Adipocyte (in vitro differentiated cells): ENCODE measurements around the gene KLHL21.
"Not testable (repeated sequence)": the region's sequence is repeated elsewhere in the genome, so short reads cannot be mapped to it uniquely, and the experiment has no call there.

Experiments
- DNase-seq: peaks from one replicate; pipeline ENCODE4 v3.0.0-alpha.2; 2015; ENCODE audit warnings: low read depth
- H3K27me3 ChIP-seq: replicated peaks from 2 replicates; pipeline ENCODE4 v1.7.0; 2013; ENCODE audit warnings: mild to moderate bottlenecking, low read length, moderate library complexity; ENCODE audit not compliant: control insufficient read depth, insufficient read depth
- H3K36me3 ChIP-seq: 2 replicates; pipeline ENCODE4 v1.7.0; 2013; ENCODE audit warnings: low read length, mild to moderate bottlenecking, moderate library complexity; ENCODE audit not compliant: control insufficient read depth, insufficient read depth, severe bottlenecking
- H3K4me1 ChIP-seq: 2 replicates; pipeline ENCODE4 v1.7.0; 2013; ENCODE audit warnings: mild to moderate bottlenecking, low read length, moderate library complexity; ENCODE audit not compliant: control insufficient read depth, insufficient read depth
- H3K4me3 ChIP-seq: 2 replicates; pipeline ENCODE4 v1.7.0; 2013; ENCODE audit warnings: mild to moderate bottlenecking, low read length, moderate library complexity
- H3K9ac ChIP-seq: 2 replicates; pipeline ENCODE4 v1.7.0; 2013; ENCODE audit warnings: mild to moderate bottlenecking, low read length, moderate library complexity
- H3K9me3 ChIP-seq: 2 replicates; pipeline ENCODE4 v1.7.0; 2013; ENCODE audit warnings: mild to moderate bottlenecking, low read length, moderate library complexity; ENCODE audit not compliant: control insufficient read depth

Gene KLHL21, protein sequence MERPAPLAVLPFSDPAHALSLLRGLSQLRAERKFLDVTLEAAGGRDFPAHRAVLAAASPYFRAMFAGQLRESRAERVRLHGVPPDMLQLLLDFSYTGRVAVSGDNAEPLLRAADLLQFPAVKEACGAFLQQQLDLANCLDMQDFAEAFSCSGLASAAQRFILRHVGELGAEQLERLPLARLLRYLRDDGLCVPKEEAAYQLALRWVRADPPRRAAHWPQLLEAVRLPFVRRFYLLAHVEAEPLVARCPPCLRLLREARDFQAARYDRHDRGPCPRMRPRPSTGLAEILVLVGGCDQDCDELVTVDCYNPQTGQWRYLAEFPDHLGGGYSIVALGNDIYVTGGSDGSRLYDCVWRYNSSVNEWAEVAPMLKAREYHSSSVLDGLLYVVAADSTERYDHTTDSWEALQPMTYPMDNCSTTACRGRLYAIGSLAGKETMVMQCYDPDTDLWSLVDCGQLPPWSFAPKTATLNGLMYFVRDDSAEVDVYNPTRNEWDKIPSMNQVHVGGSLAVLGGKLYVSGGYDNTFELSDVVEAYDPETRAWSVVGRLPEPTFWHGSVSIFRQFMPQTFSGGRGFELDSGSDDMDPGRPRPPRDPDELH

DNA sequence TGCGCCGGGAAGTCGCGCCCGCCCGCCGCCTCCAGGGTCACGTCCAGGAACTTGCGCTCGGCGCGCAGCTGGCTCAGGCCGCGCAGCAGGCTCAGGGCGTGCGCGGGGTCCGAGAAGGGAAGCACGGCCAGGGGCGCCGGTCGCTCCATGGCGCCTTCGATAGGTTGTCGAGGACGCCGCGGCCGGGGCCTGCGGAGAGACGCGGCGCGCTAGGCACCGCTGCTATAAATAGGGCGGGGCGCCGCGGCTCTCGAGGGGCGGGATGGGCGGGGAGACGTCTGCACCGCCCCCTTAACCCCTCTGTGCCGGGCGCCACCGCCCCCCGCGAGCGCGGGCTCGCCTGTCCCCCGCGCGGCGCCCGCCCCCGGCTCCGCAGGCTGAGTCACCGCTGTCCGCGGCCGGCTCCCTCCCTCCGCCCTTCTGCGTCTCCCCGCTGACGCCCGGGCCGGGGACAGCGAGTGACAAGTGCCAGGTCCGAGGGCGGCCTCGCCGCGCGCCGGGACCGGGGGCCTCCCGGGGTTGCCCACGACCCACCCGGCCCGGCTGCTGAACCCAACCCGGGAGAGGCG, at the start of gene KLHL21:
KLHL21 (minus strand) TSS at position 201 of the 569 bp plus-strand sequence; CDS start at position 149, 52 bp downstream.
- DNase-seq, result peak; percentile 96
- peak within 1 kb of the TSS; percentile 96 for H3K9ac ChIP-seq
- peaks cover 13% of the 10 kb centered on the region for H3K36me3 ChIP-seq
- peak within 1 kb of the TSS; percentile 99 for H3K4me3 ChIP-seq
- no peaks in the 10 kb centered on the region for H3K9me3 ChIP-seq
- H3K27me3 ChIP-seq, result no peaks in the 10 kb centered on the region
- peaks cover 34% of the 10 kb centered on the region for H3K4me1 ChIP-seq

DNA sequence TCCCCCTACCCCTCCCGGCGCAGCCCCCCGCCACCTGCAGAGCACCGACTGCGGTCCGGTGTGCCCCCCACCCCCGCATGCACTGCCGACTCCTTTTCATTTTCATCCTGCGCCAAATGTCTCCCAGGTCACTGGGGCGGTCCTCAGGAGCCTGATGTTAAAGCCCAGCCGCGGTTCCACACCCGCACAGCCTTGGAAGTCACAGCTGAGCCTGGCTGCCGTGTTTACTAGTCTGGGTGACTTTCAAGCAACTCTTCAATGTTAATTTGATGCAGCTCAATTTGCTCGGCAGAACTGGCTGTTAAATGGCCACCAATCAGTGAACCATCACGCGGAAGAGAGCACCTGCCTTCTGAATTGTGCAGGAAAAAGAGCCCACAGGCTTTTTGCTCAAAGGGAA, 49.2 kb upstream of the KLHL21 start:
- Histone ChIP-seq H3K27me3 (no peaks in the 10 kb centered on the region), H3K36me3 (peaks cover 42% of the 10 kb centered on the region), H3K4me1 (peaks cover 8% of the 10 kb centered on the region), H3K4me3 (no peak overlapping the region), H3K9ac (no peak overlapping the region), H3K9me3 (no peaks in the 10 kb centered on the region)
- no peak for DNase-seq

DNA sequence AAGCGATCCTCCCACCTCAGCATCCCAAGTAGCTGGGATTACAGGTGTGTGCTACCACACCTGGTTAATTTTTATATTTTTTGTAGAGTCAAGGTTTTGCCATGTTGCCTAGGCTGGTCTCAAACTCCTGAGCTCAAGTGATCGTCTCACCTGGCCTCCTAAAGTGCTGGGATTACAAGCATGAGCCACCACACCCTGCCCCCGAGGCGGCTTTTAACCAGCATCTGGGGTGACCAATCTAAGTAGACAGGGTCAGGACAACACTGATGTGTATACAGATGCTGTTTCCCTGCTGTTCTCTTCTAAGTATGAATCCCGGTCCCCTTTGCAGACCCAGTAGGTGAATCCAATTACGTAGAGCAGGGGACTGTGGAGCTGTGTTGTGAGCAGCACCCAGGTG, 45.9 kb upstream of the KLHL21 start:
- no peaks in the 10 kb centered on the region for H3K27me3 ChIP-seq
- H3K36me3 ChIP-seq, result peaks cover 58% of the 10 kb centered on the region
- no peaks in the 10 kb centered on the region for H3K9me3 ChIP-seq
- no peak overlapping the region for H3K4me3 ChIP-seq
- DNase-seq, result no peak
- H3K9ac ChIP-seq, result no peak overlapping the region
- H3K4me1 ChIP-seq, result peaks cover 8% of the 10 kb centered on the region

DNA sequence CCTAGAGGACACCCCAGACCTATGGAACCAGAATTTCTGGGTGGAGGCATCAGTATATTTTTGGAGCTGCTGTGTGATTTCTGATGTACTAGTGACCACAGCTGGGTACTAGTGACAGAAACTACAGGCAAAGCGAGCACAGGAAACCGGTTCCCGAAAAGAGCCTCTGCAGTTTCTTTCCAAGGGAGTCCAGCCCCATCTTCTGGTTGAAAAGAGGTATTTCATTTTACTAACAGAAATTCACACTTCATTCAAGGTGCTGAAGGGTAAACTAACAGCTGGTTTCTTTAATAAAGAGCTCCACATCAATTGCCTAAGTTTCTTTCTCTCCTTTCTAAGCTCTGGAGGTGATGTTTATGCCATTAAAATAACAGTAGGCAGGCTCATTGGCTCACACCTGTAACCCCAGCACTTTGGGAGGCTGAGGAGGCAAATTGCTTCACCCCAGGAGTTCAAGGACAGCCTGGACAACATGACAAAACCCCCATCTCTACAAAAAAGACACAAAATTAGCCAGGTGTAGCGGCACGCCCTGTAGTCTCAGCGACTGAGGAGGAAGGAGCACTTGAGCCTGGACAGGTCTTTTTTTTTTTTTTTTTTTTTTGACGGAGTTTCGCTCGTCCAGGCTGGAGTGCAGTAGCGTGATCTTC, 44.0 kb upstream of the KLHL21 start:
- H3K9ac ChIP-seq, result no peak overlapping the region
- peaks cover 58% of the 10 kb centered on the region for H3K36me3 ChIP-seq
- no peaks in the 10 kb centered on the region for H3K4me1 ChIP-seq
- no peaks in the 10 kb centered on the region for H3K27me3 ChIP-seq
- H3K9me3 ChIP-seq, result no peaks in the 10 kb centered on the region
- peak; percentile 78 for DNase-seq
- H3K4me3 ChIP-seq, result no peak overlapping the region

DNA sequence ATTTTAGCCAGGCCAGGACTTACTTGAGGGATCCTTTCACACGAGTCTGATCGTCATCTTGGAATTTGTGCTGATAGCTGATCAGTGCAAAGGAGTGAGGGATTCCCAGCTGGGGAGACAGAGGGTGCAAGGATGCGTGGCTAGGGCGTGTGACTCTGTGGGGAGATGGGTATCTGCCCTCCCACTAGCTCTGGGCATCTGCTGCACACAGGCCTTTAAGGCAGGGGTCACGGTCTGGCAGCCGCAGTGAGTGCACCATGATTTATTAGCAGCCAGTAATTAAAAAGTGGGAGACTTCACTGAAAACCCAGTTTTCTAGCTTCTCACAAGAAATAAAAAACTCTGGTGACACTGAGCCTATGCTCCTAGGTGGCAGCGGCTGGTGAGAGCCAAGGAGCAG, 42.3 kb upstream of the KLHL21 start:
- no peak for DNase-seq
- H3K4me1 ChIP-seq, result no peaks in the 10 kb centered on the region
- H3K9me3 ChIP-seq, result no peaks in the 10 kb centered on the region
- peaks cover 52% of the 10 kb centered on the region for H3K36me3 ChIP-seq
- H3K9ac ChIP-seq, result no peak overlapping the region
- no peak overlapping the region for H3K4me3 ChIP-seq
- H3K27me3 ChIP-seq, result no peaks in the 10 kb centered on the region

DNA sequence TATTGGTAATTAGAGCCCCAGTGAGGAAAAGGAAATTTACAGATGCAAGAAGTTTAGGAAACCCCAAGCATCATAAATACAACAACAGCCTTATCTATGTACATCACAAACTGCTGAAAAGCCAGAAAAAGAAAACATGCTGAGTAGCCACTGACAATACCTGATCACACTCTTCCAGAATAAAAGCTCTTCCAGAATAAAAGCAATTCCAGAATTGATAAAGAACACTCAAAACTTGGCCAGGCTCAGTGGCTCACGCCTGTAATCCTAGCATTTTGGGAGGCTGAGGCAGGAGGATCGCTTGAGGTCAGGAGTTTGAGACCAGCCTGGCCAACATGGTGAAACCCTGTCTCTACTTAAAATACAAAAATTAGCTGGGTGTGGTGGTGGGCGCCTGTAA, 38.2 kb upstream of the KLHL21 start:
- not testable (repeated sequence) for H3K9me3 ChIP-seq, H3K4me3 ChIP-seq, DNase-seq, H3K27me3 ChIP-seq, H3K9ac ChIP-seq
- Histone ChIP-seq H3K4me1 (peaks cover 13% of the 10 kb centered on the region), H3K36me3 (peaks cover 70% of the 10 kb centered on the region)

DNA sequence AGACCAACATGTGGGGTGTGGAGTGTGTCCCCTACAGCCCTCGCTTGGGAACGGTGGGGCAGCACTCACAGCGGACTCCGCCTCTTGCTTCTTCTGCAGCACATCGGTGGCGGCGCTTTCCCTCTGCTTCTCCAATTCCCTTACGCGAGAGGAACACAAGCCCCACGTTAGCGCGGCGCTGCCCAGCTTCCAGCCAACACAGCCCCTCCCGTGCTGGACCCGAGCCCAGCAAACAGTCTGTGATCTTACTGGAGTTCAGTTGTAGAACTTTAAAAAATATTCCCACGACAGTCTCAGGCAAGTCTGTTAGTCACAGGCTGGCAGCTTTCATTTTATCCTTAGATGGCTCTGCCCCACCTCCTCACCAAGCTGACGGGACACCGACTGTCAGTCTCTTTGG, 35.6 kb upstream of the KLHL21 start:
- H3K27me3 ChIP-seq, result no peaks in the 10 kb centered on the region
- peaks cover 71% of the 10 kb centered on the region for H3K36me3 ChIP-seq
- H3K4me1 ChIP-seq, result peaks cover 13% of the 10 kb centered on the region
- H3K4me3 ChIP-seq, result peak overlapping the region; percentile 42
- peak overlapping the region; percentile 65 for H3K9ac ChIP-seq
- H3K9me3 ChIP-seq, result no peaks in the 10 kb centered on the region
- no peak for DNase-seq

DNA sequence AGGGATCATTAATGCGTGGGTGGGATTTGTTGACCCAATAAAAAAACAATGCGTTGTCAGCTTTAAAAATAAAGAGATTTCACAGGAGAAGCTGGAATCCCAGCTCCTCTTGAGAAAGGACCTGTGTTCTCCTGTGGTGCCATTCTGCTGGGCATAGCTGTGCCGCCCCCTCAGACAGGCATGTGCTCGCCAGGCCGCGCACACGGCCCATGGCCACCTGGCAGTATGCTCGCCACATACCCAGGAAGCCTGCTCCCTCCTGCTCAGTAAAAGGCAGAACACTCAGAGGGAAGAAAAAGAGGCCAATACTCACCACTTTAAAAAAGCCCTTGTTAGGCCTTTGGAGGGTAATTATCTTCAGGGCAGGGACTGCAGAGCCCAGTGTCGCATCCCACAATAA, 35.1 kb upstream of the KLHL21 start:
- peak overlapping the region; percentile 65 for H3K9ac ChIP-seq
- no peaks in the 10 kb centered on the region for H3K9me3 ChIP-seq
- peaks cover 71% of the 10 kb centered on the region for H3K36me3 ChIP-seq
- peaks cover 13% of the 10 kb centered on the region for H3K4me1 ChIP-seq
- no peak for DNase-seq
- H3K27me3 ChIP-seq, result no peaks in the 10 kb centered on the region
- peak overlapping the region; percentile 42 for H3K4me3 ChIP-seq

DNA sequence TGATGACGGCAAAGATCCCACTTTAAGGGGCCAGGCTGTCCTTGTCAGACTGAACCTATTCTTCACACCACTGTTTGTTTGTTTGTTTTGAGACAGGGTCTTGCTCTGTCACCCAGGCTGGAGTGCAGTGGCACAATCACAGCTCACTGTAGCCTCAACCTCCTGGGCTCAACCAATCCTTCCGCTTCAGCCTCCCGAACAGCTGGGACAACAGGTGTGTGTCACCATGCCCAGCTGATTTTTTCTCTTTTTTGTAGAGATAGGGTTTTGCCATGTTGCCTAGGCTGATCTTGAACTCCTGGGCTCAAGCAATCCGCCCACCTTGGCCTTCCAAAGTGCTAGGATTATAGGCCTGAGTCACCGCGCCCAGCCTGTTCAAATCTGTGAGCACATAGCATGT, 34.1 kb upstream of the KLHL21 start:
- peaks cover 68% of the 10 kb centered on the region for H3K36me3 ChIP-seq
- peaks cover 13% of the 10 kb centered on the region for H3K4me1 ChIP-seq
- not testable (repeated sequence) for H3K9me3 ChIP-seq, H3K27me3 ChIP-seq, H3K9ac ChIP-seq, H3K4me3 ChIP-seq, DNase-seq

DNA sequence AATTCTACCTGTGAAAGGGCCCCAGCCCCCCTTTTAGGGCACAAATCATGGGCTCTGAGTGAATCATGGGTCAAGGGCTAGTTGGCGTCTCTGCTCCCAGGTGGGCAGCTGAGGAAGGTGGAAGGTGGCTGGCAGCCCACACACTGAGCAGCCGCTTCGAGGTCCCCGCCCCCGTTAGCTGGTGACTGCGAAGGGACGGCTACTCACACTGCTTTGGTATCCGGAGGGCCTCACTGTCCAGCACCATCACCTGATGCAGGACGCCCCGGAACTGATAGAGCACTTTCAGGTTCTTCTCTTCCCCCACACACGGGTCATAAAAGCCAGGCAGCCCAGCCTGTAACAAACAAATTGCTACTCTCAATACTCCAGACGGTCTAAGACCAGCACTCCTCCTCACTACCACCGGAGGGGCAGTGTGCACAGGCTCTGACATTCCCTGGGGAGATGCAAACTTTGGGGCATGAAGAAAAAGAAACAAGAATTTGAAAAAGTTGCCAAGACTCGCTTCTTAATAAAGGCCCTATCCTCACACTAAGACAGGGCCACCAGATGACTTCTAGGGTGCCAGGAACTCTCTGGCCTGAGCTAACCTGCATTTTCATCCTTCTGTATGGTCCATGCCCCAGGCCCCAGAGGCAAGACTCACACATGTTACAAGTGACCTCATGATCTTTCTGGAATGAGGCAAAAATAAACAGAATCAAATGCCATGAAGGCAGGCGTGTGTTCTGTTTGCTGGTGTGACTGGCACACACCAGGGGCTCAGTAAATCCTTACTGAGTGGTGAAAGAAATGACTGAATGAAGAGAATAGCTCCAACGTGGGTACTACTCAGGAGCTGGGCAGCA, 33.5 kb upstream of the KLHL21 start:
- peaks cover 13% of the 10 kb centered on the region for H3K4me1 ChIP-seq
- no peaks in the 10 kb centered on the region for H3K9me3 ChIP-seq
- no peaks in the 10 kb centered on the region for H3K27me3 ChIP-seq
- DNase-seq, result peak; percentile 53
- no peak overlapping the region for H3K9ac ChIP-seq
- H3K36me3 ChIP-seq, result peaks cover 64% of the 10 kb centered on the region
- no peak overlapping the region for H3K4me3 ChIP-seq
